HG02678 (cell line): Measurements from ENCODE around the gene PTGES.

ENCODE experiments used
- ATAC-seq: cut with Tn5 transposase; IDR thresholded peaks from one replicate; pipeline ENCODE4 v1.9.1; 2021; ENCODE audit warnings: mild to moderate bottlenecking, moderate library complexity; ENCODE audit not compliant: unreplicated experiment

The PTGES gene

DNA sequence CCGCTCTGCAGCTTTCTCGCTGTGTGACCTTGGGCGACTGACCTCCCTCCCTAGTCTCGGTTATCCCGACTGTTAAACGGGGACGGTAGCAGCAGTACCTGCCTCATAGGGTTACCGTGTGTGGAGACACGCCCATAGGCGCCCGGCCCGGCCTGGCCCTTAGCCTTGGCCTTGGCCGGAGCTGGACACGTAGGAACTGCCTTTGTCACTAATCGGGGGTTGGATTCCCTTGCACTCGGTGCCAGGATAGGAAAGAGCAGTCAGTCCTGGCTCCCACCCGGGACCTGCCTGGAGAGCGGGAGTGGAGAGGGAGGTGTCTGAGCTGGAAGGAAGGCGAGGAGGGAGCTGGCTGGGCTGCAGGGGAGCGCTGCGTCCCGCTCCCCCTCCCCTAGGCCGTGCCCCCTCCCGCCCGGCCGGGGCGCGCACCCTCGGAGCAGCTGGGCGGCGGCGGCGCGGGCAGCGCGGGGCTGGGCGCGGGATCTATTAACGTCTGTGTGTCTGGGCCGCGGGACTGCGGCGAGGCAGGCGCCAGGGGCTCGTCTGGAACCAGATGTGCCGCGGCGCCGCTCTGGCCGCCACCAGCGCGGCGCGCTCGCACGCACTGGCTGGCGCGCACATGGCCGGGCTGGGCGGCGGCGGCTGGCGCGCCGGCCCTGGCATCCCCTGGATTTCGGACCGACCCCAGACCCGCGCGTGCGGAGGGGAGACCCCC lies 55.7 kb downstream of the PTGES start:
- ATAC-seq, result no peak

DNA sequence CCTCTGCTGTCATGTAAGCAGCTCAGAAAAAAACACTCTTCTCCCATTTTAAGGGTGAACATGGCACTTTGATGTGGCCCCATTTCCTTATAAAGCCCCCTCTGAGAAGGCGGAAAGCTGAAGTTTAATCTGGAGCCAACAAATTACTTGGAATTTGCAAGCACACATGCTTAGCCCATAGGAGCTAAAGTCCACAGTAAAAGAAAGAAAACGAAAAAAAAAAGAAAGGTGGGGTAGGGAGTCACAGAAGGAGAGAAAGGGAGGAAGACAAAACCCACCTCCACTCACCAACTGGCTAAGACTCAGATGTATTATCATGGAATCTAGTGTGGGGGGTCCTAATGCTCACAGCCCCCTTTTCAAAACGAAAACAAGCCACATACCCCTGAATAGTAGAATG lies 57.0 kb downstream of the PTGES start:
- no peak for ATAC-seq

DNA sequence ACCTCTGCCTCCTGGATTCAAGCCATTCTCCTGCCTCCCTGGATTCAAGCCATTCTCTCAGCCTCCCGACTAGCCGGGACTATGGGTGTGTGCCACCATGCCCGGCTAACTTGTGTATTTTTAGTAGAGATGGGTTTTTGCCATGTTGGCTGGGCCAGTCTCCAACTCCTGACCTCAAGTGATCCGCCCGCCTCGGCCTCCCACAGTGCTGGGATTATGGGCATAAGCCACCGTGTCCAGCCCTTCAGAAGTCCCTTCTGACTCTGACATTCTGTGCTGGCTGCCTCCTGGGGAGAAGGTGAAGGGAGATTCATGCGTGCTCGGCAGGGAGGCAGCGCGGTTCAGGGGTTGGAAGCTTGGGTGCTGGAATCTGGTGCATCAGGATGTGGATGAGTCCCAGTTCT lies 58.6 kb downstream of the PTGES start:
- no peak for ATAC-seq

DNA sequence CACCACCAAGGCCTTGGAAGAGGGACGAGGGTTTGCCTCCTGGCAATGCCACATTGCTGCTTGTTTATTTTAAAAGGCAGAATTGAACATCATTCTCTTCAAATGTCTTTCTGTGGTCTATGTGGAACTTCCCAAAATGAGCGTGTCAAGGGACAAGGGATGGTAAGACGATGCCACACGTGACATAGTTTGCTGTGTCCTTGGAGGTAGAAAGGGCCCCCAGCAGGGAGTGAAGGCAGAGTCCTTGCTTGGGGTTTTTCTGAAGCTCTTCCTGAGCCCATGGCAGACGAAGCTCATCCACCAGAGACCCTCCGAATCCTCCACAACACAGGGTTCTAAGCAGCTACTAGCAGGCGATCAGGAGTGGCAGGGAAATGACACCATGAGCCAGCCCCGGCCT lies 59.1 kb downstream of the PTGES start:
- no peak for ATAC-seq

DNA sequence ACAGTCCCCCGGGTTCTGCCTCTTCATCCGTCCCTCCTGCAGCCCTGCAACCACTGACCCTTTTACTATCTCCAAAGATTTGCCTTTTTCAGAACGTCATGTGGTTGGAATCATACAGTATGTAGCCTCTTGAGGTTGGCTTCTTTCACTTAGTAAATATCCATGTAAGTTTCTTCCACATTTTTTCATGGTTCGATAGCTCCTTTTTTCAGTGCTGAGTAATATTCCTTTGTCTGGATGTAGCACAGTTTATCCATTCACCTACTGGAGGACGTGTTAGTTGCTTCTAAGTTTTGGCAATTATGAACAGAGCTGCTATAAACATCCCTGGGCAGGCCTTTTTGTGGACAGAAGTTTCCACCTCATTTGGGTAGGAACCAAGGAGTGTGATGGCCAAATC lies 60.3 kb downstream of the PTGES start:
- no peak for ATAC-seq
